ENCODE data around the gene OTUD1.

GRCh38 chr10:23448323-23448722 lies 9.4 kb downstream of the OTUD1 start:
- TF ChIP-seq, protein P1, sequence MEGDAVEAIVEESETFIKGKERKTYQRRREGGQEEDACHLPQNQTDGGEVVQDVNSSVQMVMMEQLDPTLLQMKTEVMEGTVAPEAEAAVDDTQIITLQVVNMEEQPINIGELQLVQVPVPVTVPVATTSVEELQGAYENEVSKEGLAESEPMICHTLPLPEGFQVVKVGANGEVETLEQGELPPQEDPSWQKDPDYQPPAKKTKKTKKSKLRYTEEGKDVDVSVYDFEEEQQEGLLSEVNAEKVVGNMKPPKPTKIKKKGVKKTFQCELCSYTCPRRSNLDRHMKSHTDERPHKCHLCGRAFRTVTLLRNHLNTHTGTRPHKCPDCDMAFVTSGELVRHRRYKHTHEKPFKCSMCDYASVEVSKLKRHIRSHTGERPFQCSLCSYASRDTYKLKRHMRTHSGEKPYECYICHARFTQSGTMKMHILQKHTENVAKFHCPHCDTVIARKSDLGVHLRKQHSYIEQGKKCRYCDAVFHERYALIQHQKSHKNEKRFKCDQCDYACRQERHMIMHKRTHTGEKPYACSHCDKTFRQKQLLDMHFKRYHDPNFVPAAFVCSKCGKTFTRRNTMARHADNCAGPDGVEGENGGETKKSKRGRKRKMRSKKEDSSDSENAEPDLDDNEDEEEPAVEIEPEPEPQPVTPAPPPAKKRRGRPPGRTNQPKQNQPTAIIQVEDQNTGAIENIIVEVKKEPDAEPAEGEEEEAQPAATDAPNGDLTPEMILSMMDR (IDR thresholded peaks at IDR 0.05): no peak
- TF ChIP-seq POLR2A (IDR thresholded peaks at IDR 0.05): no peak
